Urinary bladder (tissue), 4 donors: Measurements from ENCODE around the gene TAS1R3. TPM values are rescaled to one million over a fixed set of nuclear protein-coding genes. Genes with fewer than 3 reads are reported as not detected.
A peak's percentile ranks its signal among the peaks of the same experiment; 100 is the strongest.
"Not testable (repeated sequence)": the region's sequence is repeated elsewhere in the genome, so short reads cannot be mapped to it uniquely, and the experiment has no call there.

Experiments
- DNase-seq: peaks from one replicate; pipeline ENCODE4 v3.0.0-alpha.2; 2015; ENCODE audit errors: extremely low spot score
- H3K27ac ChIP-seq: one replicate; pipeline ENCODE4 v1.5.1; 2013; ENCODE audit warnings: low read depth, mild to moderate bottlenecking, moderate library complexity
- H3K36me3 ChIP-seq: one replicate; pipeline ENCODE4 v1.6.1; 2013; ENCODE audit warnings: mild to moderate bottlenecking, moderate library complexity; ENCODE audit not compliant: insufficient read depth
- H3K4me1 ChIP-seq: one replicate; pipeline ENCODE4 v1.6.1; 2013; ENCODE audit warnings: mild to moderate bottlenecking, moderate library complexity; ENCODE audit not compliant: insufficient read depth
- H3K4me3 ChIP-seq: one replicate; pipeline ENCODE4 v1.5.1; 2013; ENCODE audit warnings: low read depth, low read length
- WGBS: extraction: QIAGEN DNeasy Blood & Tissue Kit; methylation state at CpG from one replicate; pipeline ENCODE4 v1.1.7; 2013; 5-methylcytosine and 5-hydroxymethylcytosine counted together
- polyA plus RNA-seq: library from polyadenylated mRNA; stranded (reverse); fragments of 200-250 nt; gene quantifications from one replicate; pipeline ENCODE4 v1.2.3, GENCODE V29; 2013
- total RNA-seq: library from RNA; depleted of rRNA; stranded (reverse); fragments of >200 nt; gene quantifications from one replicate; pipeline ENCODE4 v1.2.3, GENCODE V29; 2014
- donor health status: healthy with polysubstance abuse.
- donor health status: healthy.

TAS1R3 gene
- total and polyA plus RNA-seq, 2 donors: 0.11 to 0.48 TPM

GRCh38 chr1:1310109-1310385 is 21.0 kb upstream of the TAS1R3 start:
- Histone ChIP-seq H3K4me3 (no peak overlapping the region), H3K4me1 (no peaks in the 10 kb centered on the region), H3K36me3 (peaks cover 7% of the 10 kb centered on the region), H3K27ac (no peak overlapping the region)
- no peak for DNase-seq
- 77% methylated on average over 3 of the region's 3 CpGs for WGBS

GRCh38 chr1:1310476-1311053 is 20.5 kb upstream of the TAS1R3 start:
- DNase-seq: no peak
- no peaks in the 10 kb centered on the region for H3K4me1 ChIP-seq
- peaks cover 7% of the 10 kb centered on the region for H3K36me3 ChIP-seq
- H3K4me3 ChIP-seq: no peak overlapping the region
- no peak overlapping the region for H3K27ac ChIP-seq
- 80% methylated on average over 21 of the region's 21 CpGs for WGBS

DNA sequence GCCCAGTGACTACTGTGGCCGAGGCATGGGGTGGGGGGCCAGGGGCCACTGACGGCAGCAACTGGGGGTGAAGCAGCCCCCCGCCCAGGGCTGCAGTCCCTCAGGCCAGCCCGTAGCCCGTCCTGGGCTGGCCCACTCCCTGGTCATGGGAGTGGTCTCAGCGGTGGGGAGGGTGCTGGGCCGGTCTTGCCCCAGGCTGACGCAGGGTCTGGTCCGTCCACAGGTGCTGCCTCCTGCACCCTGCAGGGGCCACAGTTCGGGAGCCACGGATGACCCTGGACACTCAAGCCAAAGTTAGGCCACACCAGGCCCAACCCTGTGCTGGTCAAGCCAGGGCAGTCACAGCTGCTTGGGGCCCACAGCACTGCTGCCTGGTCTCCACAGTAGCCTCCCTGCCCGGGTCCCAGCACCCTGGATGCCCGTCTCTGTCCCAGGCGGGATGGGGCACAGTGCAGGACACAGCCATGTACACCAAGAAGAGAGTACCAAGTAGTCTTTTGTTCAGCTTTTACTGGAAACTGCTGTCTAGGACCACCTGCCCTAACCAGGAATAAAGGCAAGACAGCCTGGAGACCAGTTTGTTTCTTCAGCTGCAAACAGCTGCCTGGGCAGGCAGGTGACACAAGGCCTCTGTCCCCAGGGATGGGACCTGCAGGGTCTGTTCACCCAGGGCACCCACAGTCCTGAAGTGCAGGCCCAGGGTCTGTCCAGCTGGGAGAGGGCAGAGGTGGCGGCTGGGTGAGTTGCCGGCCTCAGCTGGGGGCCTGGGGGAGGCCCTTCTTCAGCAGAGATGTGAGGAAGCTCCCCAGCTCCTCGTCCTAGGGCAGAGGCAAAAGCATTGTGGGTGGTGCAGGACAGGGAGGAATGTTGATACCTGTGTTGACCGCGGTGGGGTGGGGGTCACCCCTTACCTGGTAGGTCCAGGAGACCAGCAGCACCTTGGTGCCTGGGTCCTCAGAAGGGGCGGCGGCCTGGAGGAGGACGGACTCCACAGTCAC is 19.7 kb upstream of the TAS1R3 start:
- WGBS: 86% methylated on average over 22 of the region's 22 CpGs
- Histone ChIP-seq H3K4me1 (no peaks in the 10 kb centered on the region), H3K4me3 (no peak overlapping the region), H3K36me3 (peaks cover 7% of the 10 kb centered on the region), H3K27ac (no peak overlapping the region)
- DNase-seq: no peak

GRCh38 chr1:1312450-1313314 is 18.4 kb upstream of the TAS1R3 start:
- no peak for DNase-seq
- Histone ChIP-seq H3K4me1 (no peaks in the 10 kb centered on the region), H3K27ac (no peak overlapping the region), H3K36me3 (peaks cover 7% of the 10 kb centered on the region), H3K4me3 (no peak overlapping the region)
- WGBS: 90% methylated on average over 49 of the region's 49 CpGs

- WGBS: 91% methylated on average over 37 of the region's 37 CpGs
- H3K4me1 ChIP-seq: no peaks in the 10 kb centered on the region
- DNase-seq: no peak
Measured at GRCh38 chr1:1313500-1314236, 17.4 kb upstream of the TAS1R3 start.

GRCh38 chr1:1314237-1314586 is 16.9 kb upstream of the TAS1R3 start:
- DNase-seq: no peak
- no peak overlapping the region for H3K4me3 ChIP-seq
- 92% methylated on average over 15 of the region's 15 CpGs for WGBS
- H3K27ac ChIP-seq: no peak overlapping the region
- H3K36me3 ChIP-seq: peaks cover 7% of the 10 kb centered on the region
- peaks cover 2% of the 10 kb centered on the region for H3K4me1 ChIP-seq

More at GRCh38 chr1:1313500-1314236, 17.4 kb upstream of the TAS1R3 start:
- H3K36me3 ChIP-seq: peaks cover 7% of the 10 kb centered on the region
- no peak overlapping the region for H3K4me3 ChIP-seq
- no peak overlapping the region for H3K27ac ChIP-seq

DNA sequence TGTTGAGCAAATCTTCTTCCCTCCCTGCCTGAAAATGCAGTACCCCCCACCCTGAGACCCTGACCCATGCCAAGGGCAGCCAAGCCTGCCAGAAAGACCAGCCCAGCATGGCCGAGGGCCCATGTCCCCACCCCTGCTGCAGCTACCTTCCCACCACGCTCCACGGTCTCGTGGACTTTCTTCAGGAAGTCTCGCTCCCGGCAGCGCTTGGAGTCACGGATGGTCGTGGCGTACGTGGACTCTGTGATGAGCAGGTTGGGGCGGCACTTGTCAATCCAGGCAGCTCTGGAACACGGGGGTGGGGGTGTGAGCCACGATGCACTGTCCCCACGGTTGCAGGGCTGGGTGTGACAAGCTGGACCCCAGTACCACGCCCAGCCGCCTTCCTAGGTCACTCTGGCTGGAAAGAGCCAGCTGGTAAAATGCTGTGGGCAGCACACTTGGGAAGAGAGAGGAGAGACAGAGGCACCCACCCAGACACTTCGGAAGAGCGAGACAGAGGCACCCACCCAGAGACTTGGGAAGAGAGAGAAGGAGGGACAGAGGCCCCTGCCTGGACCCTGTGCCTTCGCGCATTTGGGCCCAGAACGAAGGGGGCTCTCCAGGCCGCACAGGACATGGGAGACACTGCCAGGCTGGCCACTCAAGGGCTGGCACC is 16.3 kb upstream of the TAS1R3 start:
- Histone ChIP-seq H3K36me3 (peaks cover 7% of the 10 kb centered on the region), H3K4me3 (no peak overlapping the region), H3K27ac (no peak overlapping the region), H3K4me1 (peaks cover 2% of the 10 kb centered on the region)
- no peak for DNase-seq
- 88% methylated on average over 23 of the region's 23 CpGs for WGBS

DNA sequence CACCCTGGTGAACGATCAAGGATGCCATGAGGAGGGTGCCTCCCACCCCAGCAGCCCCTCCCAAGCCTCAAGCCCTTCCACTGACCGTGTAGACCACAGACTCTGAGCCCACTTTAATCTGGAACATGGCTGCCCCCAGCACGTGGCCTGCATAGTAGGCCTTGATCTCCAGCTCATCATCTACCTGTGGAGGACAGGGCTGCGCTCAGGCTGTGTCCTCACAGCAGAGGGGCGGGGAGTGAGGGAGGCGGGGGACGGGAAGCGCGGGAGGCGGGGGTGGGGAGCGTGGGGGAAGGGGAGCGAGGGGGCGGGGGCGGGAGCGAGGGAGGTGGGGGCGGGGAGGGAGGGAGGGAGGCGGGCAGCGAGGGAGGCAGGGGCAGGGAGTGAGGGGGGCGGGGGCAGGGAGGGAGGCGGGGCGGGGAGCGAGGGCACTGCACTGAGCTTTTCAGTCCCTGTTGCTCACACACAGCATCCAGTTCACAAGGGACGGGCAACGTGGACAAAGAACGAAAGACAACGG is 15.6 kb upstream of the TAS1R3 start:
- Histone ChIP-seq H3K27ac (no peak overlapping the region), H3K4me3 (no peak overlapping the region), H3K36me3 (peaks cover 7% of the 10 kb centered on the region), H3K4me1 (peaks cover 2% of the 10 kb centered on the region)
- no peak for DNase-seq
- 50% methylated on average over 25 of the region's 26 CpGs for WGBS

DNA sequence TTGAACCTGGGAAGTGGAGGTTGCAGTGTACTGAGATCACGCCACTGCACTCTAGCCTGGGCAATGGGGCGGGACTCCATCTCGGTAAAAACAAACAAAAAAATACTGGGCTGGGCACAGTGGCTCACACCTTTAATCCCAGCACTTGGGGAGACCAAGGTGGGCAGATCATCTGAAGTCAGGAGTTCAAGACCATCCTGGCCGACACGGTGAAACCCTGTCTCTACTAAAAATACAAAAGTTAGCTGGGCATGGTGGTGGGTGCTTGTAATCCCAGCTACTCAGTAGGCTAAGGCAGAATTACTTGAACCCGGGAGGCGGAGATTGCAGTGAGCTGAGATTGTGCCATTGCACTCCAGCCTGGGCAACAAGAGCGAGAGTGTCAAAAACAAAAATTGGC is 14.9 kb upstream of the TAS1R3 start:
- not testable (repeated sequence) for H3K4me3 ChIP-seq, H3K36me3 ChIP-seq, DNase-seq, H3K4me1 ChIP-seq, H3K27ac ChIP-seq
- 91% methylated on average over 8 of the region's 8 CpGs for WGBS

DNA sequence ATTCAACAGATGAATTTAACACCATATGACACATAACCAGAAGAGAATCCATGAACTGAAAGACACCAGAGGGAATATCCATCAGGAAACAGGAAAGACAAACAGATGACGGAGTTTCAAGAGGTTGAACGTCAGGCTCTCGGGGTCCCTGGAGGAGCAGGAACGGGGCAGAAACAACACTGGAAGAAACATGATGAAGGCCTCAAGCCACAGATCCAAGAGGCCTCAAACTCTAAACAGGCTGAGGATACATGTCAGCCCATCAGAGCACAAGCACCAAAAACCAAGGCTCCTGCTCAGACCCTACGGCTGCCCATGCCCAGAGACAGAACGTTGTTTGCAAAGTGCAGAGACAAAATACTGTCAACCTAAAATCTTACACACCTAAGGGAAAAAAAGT is 13.7 kb upstream of the TAS1R3 start:
- Histone ChIP-seq H3K27ac (no peak overlapping the region), H3K4me1 (peaks cover 2% of the 10 kb centered on the region), H3K4me3 (no peak overlapping the region), H3K36me3 (peaks cover 5% of the 10 kb centered on the region)
- DNase-seq: no peak
- WGBS: 87% methylated on average over 6 of the region's 6 CpGs

DNA sequence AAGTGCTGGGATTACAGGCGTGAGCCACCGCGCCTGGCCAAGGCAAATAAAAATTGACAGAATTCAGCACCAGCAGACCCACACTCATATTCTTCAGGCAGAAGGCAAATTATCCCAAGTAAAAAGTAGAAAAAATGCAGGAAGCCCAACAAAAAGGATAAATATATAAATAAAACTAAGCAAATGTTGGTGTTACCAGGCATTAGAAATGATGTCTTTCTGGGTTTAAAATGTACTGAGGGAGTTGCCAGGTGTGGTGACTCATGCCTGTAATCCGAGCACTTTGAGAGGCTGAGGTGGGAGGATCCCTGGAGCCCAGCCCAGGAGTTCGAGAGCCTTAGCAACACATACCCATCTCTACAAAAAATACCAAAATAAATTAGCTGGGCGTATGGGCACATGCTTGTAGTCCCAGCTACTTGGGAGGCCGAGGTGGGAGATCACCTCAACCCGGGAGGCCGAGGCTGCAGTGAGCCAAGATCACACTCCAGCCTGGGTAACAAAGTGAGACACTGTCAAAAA is 12.9 kb upstream of the TAS1R3 start:
- no peak overlapping the region for H3K27ac ChIP-seq
- WGBS: 40% methylated on average over 9 of the region's 9 CpGs
- H3K4me3 ChIP-seq: no peak overlapping the region
- peaks cover 2% of the 10 kb centered on the region for H3K4me1 ChIP-seq
- peak; percentile 61 for DNase-seq
- H3K36me3 ChIP-seq: peaks cover 2% of the 10 kb centered on the region

DNA sequence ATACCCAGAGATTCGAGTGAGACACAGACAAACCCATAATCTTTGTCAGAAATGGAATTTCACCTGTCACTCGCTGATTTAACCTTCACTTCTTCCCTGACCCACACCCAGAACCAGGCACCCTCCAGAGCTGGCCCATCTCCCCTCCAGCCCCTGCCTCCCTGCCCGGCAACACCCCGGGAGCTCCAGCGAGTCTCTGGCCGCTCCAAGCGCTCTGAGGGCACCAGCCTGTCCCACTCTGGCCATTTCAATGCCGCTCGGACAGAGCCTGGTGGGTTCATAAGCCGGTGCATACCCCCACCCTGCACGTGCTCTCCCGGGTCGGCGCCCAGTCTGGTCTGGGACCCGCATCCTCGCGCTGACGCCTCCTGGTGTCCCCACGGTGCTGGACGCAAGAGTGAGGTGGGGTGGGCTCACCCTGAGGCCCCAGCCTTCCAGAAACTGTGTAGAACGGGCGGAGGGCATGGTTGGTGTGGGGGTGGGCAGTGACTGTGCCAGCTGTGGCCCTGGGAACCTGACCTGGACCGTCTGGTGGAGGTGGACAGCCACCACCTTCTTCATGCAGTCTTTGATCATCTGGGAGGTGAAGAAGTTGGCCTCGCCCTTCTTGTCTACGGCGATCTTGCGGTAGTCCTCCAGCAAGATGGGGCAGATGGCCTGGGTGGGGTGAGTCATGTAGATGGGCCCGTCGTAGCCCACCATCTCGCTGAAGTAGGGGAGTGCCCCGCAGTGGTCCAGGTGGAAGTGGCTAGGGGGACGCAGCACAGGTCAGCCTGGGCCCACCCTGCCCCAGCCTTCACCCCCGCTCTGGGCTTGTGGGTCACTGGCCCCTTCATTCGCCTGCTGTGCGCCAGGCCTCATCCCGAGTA is 12.1 kb upstream of the TAS1R3 start:
- 91% methylated on average over 36 of the region's 36 CpGs for WGBS
- peak overlapping the region; percentile 67 for H3K27ac ChIP-seq
- no peak for DNase-seq
- H3K36me3 ChIP-seq: peaks cover 2% of the 10 kb centered on the region
- no peak overlapping the region for H3K4me3 ChIP-seq
- peaks cover 2% of the 10 kb centered on the region for H3K4me1 ChIP-seq
